H1 (cell line): ENCODE results near the gene SLC12A6. TPM values are rescaled to one million over a fixed set of nuclear protein-coding genes. Genes with fewer than 3 reads are reported as not detected.

Experiments used
- CTCF ChIA-PET: fragments of 300-600 bp; sonication (Branson Sonifier 250); formaldehyde crosslinking; loops from one replicate; lab custom pipeline; 2021; ENCODE audit not compliant: partially characterized antibody; lab: Charles Lee
- POLR2A ChIA-PET: fragments of 300-600 bp; sonication (Branson Sonifier 250); formaldehyde crosslinking; loops from one replicate; lab custom pipeline; 2021; ENCODE audit warnings: inconsistent platforms; ENCODE audit not compliant: partially characterized antibody; lab: Charles Lee
- DNase-seq, 2 experiments: peaks; one replicate each; pipeline versions ENCODE4 v3.0.0 to v3.0.0-alpha.2; 2010 to 2022; ENCODE audit warnings: low spot score in 2 of 2, low read depth in 1 of 2, mixed read lengths in 1 of 2
- FAIRE-seq: peaks from 2 replicates; lab custom pipeline; 2011; peaks lifted over from hg19 to GRCh38; lab: Jason Lieb, UNC
- H2AFZ ChIP-seq: 2 replicates; pipeline ENCODE4 v1.8.1; 2012; ENCODE audit warnings: low read length, inconsistent platforms
- H2AK5ac ChIP-seq: 2 replicates; pipeline ENCODE4 v1.6.1; 2013; ENCODE audit warnings: low read depth, low read length
- H2BK120ac ChIP-seq: replicated peaks from 2 replicates; pipeline ENCODE3; 2013; ENCODE audit warnings: low read depth, low read length, inconsistent platforms
- H2BK12ac ChIP-seq: 2 replicates; pipeline ENCODE4 v1.6.1; 2013; ENCODE audit warnings: low read depth, low read length
- H2BK15ac ChIP-seq: 2 replicates; pipeline ENCODE4 v1.6.1; 2013; ENCODE audit warnings: low read length
- H2BK20ac ChIP-seq: 2 replicates; pipeline ENCODE4 v1.6.1; 2013; ENCODE audit warnings: low read length
- H2BK5ac ChIP-seq: 2 replicates; pipeline ENCODE4 v1.6.1; 2013; ENCODE audit warnings: low read depth, low read length
- H3K14ac ChIP-seq: 2 replicates; pipeline ENCODE4 v1.6.1; 2013; ENCODE audit warnings: inconsistent platforms; ENCODE audit not compliant: insufficient read length
- H3K18ac ChIP-seq: 2 replicates; pipeline ENCODE4 v1.6.1; 2013; ENCODE audit warnings: low read length; ENCODE audit errors: extremely low read depth
- H3K23ac ChIP-seq: 2 replicates; pipeline ENCODE4 v1.6.1; 2013; ENCODE audit warnings: inconsistent platforms; ENCODE audit not compliant: insufficient read length
- H3K23me2 ChIP-seq: 2 replicates; pipeline ENCODE4 v1.6.1; 2013; ENCODE audit warnings: low read depth, low read length
- H3K27ac ChIP-seq: 2 replicates; pipeline ENCODE4 v1.6.1; 2011; ENCODE audit warnings: low read depth, low read length, inconsistent platforms
- H3K27me3 ChIP-seq, 4 experiments: replicated peaks in 1 of 4; 1 replicate in 1 of 4; 2 replicates in 3 of 4; pipeline versions ENCODE4 v1.6.1 to v1.8.1; 2011 to 2013; ENCODE audit warnings: low read length in 3 of 4, mild to moderate bottlenecking in 3 of 4, inconsistent platforms in 2 of 4, mixed read lengths in 2 of 4, moderate library complexity in 1 of 4; ENCODE audit not compliant: control insufficient read depth in 3 of 4, insufficient read depth in 3 of 4; ENCODE audit errors: extremely low read depth in 1 of 4
- H3K36me3 ChIP-seq, 4 experiments: 2 replicates each; pipeline versions ENCODE4 v1.6.1 to v1.8.1; 2011 to 2013; ENCODE audit warnings: mild to moderate bottlenecking in 4 of 4, low read length in 3 of 4, moderate library complexity in 2 of 4, control low read depth in 1 of 4, inconsistent platforms in 1 of 4; ENCODE audit not compliant: insufficient read depth in 4 of 4, control insufficient read depth in 2 of 4
- H3K4ac ChIP-seq: replicated peaks from 2 replicates; pipeline ENCODE3; 2013; ENCODE audit warnings: low read length, low read depth, mixed read lengths, inconsistent platforms; ENCODE audit not compliant: insufficient read length
- H3K4me1 ChIP-seq, 4 experiments: replicated peaks in 1 of 4; 1 replicate in 1 of 4; 2 replicates in 3 of 4; pipeline versions ENCODE4 v1.6.1 to v1.8.1; 2011 to 2013; ENCODE audit warnings: low read length in 3 of 4, inconsistent platforms in 2 of 4, mixed read lengths in 1 of 4; ENCODE audit not compliant: insufficient read depth in 4 of 4, control insufficient read depth in 3 of 4
- H3K4me2 ChIP-seq, 2 experiments: 2 replicates each; pipeline versions ENCODE4 v1.6.1 to v1.8.1; 2011 to 2013; ENCODE audit warnings: low read depth in 2 of 2, low read length in 2 of 2, control low read depth in 1 of 2, inconsistent platforms in 1 of 2, mild to moderate bottlenecking in 1 of 2; ENCODE audit not compliant: insufficient read depth in 1 of 2
- H3K4me3 ChIP-seq, 4 experiments: fragments of 200-600, 300-600 bp in 1 of 4; sonication (generic), shearing (Covaris generic), sonication (Bioruptor Twin) in 1 of 4; 2 replicates each; pipeline versions ENCODE4 v1.5.1 to v1.8.1; 2011 to 2016; ENCODE audit warnings: low read length in 4 of 4, low read depth in 3 of 4, control low read depth in 2 of 4, inconsistent platforms in 2 of 4, mild to moderate bottlenecking in 2 of 4, mixed read lengths in 1 of 4, moderate library complexity in 1 of 4; ENCODE audit not compliant: insufficient read depth in 2 of 4; ENCODE audit errors: extremely low read depth in 1 of 4
- H3K56ac ChIP-seq: replicated peaks from 2 replicates; pipeline ENCODE3; 2013; ENCODE audit warnings: low read depth, mild to moderate bottlenecking, mixed read lengths, low read length, inconsistent platforms; ENCODE audit not compliant: insufficient read length
- H3K79me1 ChIP-seq: 2 replicates; pipeline ENCODE4 v1.6.1; 2013; ENCODE audit warnings: low read depth, low read length, control low read depth
- H3K79me2 ChIP-seq, 2 experiments: 2 replicates each; pipeline versions ENCODE4 v1.6.1 to v1.8.1; 2012 to 2013; ENCODE audit warnings: low read length in 2 of 2, mild to moderate bottlenecking in 2 of 2, inconsistent platforms in 1 of 2; ENCODE audit not compliant: insufficient read depth in 2 of 2, control insufficient read depth in 1 of 2
- H3K9ac ChIP-seq, 4 experiments: replicated peaks in 1 of 4; 1 replicate in 1 of 4; 2 replicates in 3 of 4; pipeline versions ENCODE4 v1.6.1 to v1.8.1; 2011 to 2013; ENCODE audit warnings: low read depth in 3 of 4, low read length in 3 of 4, control low read depth in 2 of 4, mild to moderate bottlenecking in 2 of 4, moderate library complexity in 2 of 4, inconsistent platforms in 1 of 4; ENCODE audit errors: extremely low read depth in 1 of 4
- H3K9me3 ChIP-seq, 2 experiments: 2 replicates each; pipeline versions ENCODE4 v1.6.1 to v1.8.1; 2012 to 2013; ENCODE audit warnings: mild to moderate bottlenecking in 2 of 2, moderate library complexity in 2 of 2, control low read depth in 1 of 2, inconsistent platforms in 1 of 2, low read depth in 1 of 2, low read length in 1 of 2, mixed read lengths in 1 of 2; ENCODE audit not compliant: insufficient read depth in 2 of 2
- H4K20me1 ChIP-seq, 2 experiments: replicated peaks in 1 of 2; 2 replicates each; pipeline versions ENCODE3 to v1.8.1; 2011 to 2013; ENCODE audit warnings: inconsistent platforms in 2 of 2, low read length in 2 of 2, mild to moderate bottlenecking in 1 of 2; ENCODE audit not compliant: insufficient read depth in 2 of 2, control insufficient read depth in 1 of 2
- H4K5ac ChIP-seq: 2 replicates; pipeline ENCODE4 v1.6.1; 2013; ENCODE audit warnings: low read length, low read depth, mixed read lengths, inconsistent platforms; ENCODE audit not compliant: insufficient read length
- H4K8ac ChIP-seq: 2 replicates; pipeline ENCODE4 v1.8.0; 2013; ENCODE audit warnings: mild to moderate bottlenecking, moderate library complexity, low read length, inconsistent platforms; ENCODE audit not compliant: insufficient read depth; ENCODE audit errors: extremely low read depth
- H4K91ac ChIP-seq: replicated peaks from 2 replicates; pipeline ENCODE3; 2013; ENCODE audit warnings: low read length, mixed read lengths, inconsistent platforms; ENCODE audit not compliant: insufficient read length
- CBX5 ChIP-seq: fragments of 300-800, 300-1000 bp; sonication (generic); IDR thresholded peaks from 2 replicates; pipeline ENCODE4 v1.7.1; 2016; ENCODE audit warnings: antibody characterized with exemption, low read length, low read depth
- CTBP2 ChIP-seq: IDR thresholded peaks from 2 replicates; pipeline ENCODE4 v1.7.0; 2011; ENCODE audit warnings: borderline replicate concordance, mild to moderate bottlenecking, moderate library complexity, mixed read lengths, low read length; ENCODE audit not compliant: insufficient read depth, insufficient read length
- EP300 ChIP-seq, 2 experiments: IDR thresholded peaks; 1 replicate in 1 of 2; 2 replicates in 1 of 2; pipeline ENCODE4 v1.6.1; 2011 to 2012; ENCODE audit warnings: low read depth in 2 of 2, low read length in 2 of 2, mild to moderate bottlenecking in 2 of 2, borderline replicate concordance in 1 of 2, inconsistent platforms in 1 of 2, moderate library complexity in 1 of 2
- FOSL1 ChIP-seq: IDR thresholded peaks from 2 replicates; pipeline ENCODE4 v1.6.1; 2011; ENCODE audit warnings: mild to moderate bottlenecking, low read depth, low read length, moderate library complexity; ENCODE audit not compliant: insufficient read depth
- KDM4A ChIP-seq: IDR thresholded peaks from one replicate; pipeline ENCODE4 v1.7.1; 2012; ENCODE audit warnings: low read depth, mild to moderate bottlenecking, moderate library complexity, low read length, inconsistent platforms; ENCODE audit not compliant: severe bottlenecking
- KDM5A ChIP-seq: fragments of 200-600 bp; IDR thresholded peaks from 2 replicates; pipeline ENCODE4 v1.7.1; 2012; ENCODE audit warnings: mild to moderate bottlenecking, low read length, inconsistent platforms, mixed read lengths
- MAFK ChIP-seq: IDR thresholded peaks from 2 replicates; pipeline ENCODE4 v1.6.1; 2012; ENCODE audit warnings: low read depth, mild to moderate bottlenecking, improper control_type of control experiment, low read length
- PHF8 ChIP-seq: fragments of 200-600 bp; sonication (generic); conservative IDR thresholded peaks from 2 replicates; pipeline ENCODE4 v1.7.1; 2012; ENCODE audit warnings: low read depth, mild to moderate bottlenecking, inconsistent platforms, low read length, moderate library complexity
- RBBP5 ChIP-seq: IDR thresholded peaks from 2 replicates; pipeline ENCODE4 v1.7.1; 2012; ENCODE audit warnings: low read depth, mild to moderate bottlenecking, inconsistent platforms, low read length, moderate library complexity, borderline replicate concordance
- RXRA ChIP-seq: IDR thresholded peaks from 2 replicates; pipeline ENCODE4 v1.6.1; 2011; ENCODE audit warnings: low read depth, mild to moderate bottlenecking, low read length, moderate library complexity; ENCODE audit not compliant: insufficient read depth
- SIX5 ChIP-seq: IDR thresholded peaks from 2 replicates; pipeline ENCODE4 v1.6.1; 2011; ENCODE audit warnings: mild to moderate bottlenecking, low read depth, low read length
- TCF12 ChIP-seq: IDR thresholded peaks from 2 replicates; pipeline ENCODE4 v1.6.1; 2011; ENCODE audit warnings: low read depth, mild to moderate bottlenecking, low read length
- YY1 ChIP-seq: IDR thresholded peaks from 2 replicates; pipeline ENCODE4 v1.6.1; 2011; ENCODE audit warnings: low read depth, mild to moderate bottlenecking, low read length
- WGBS, 2 experiments: shearing (Covaris generic) in 1 of 2; methylation state at CpG; one replicate each; pipeline versions ENCODE4 v1.1.6 to v1.1.7; 2013 to 2015; ENCODE audit warnings: low lambda C conversion rate in 2 of 2, mixed read lengths in 2 of 2, inconsistent platforms in 1 of 2, low coverage in 1 of 2, missing lambda C conversion rate in 1 of 2; ENCODE audit not compliant: insufficient replicate concordance in 2 of 2, insufficient coverage in 1 of 2, insufficient read length in 1 of 2; ENCODE audit errors: extremely low coverage in 1 of 2, missing lambda C conversion rate in 1 of 2; 5-methylcytosine and 5-hydroxymethylcytosine counted together
- polyA plus RNA-seq, 7 experiments: library from polyadenylated mRNA; depleted of rRNA in 3 of 7; stranded (reverse) in 5 of 7; unstranded in 2 of 7; fragments of >200 nt in 5 of 7; fragments of 200-250 nt in 2 of 7; gene quantifications; 1 replicate in 5 of 7; 2 replicates in 1 of 7; 4 replicates in 1 of 7; pipeline versions ENCODE4 v1.2.1 to v1.2.3, GENCODE V29; 2011 to 2013; ENCODE audit warnings: missing spikeins in 2 of 7, mixed read lengths in 2 of 7
- total RNA-seq: library from RNA; stranded (reverse); fragmentation: NEBNext Ultra II Directional; extraction: Animal tissue kit (Norgen Biotek cat#: 25700); gene quantifications from 2 replicates; pipeline ENCODE4 v1.2.1, GENCODE V29; 2021

SLC12A6 gene
- total and polyA plus RNA-seq, 2 of the 8 experiments (the other 6 are each of a cell fraction or from before 2014, with no cell fraction given): 9.2 to 11.1 TPM

DNA sequence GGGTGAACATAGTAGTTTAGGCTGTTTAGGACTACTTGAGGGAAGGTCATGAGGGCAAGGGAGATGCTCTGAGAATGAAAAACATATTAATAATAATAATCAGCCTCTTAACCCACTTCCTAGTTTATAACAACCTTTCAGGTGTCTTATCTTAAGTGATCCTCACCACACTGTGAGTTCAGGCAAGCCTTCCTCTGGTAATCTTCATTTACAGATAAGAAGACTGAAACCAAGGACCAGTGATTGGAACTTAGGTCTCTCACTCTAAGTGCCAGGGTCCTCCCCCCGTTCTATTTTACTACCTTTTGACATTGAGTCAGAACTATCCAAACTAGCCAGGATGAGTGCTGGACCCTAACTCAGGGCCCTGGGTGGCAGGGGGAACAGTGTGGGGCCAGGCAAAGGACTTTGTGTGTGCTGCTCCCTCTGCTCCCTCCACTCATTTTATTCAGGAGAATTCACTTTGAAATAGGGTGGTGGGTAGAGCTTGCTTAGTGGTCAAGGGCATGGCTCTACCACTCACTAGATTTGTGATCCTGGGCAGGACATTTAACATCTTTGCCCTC, 11.2 kb upstream of the SLC12A6 start:
- H4K20me1 ChIP-seq: no peaks in the 10 kb centered on the region
- POLR2A ChIA-PET: interaction anchor here (0.9 to 1.5 kb wide), 3 partner anchors 11 to 13 kb away, joined by 3 to 4 read pairs (median 4); partner anchors contain the start of gene SLC12A6
- no peak overlapping the region for H2AFZ ChIP-seq
- no peak overlapping the region for H2AK5ac ChIP-seq
- no peak overlapping the region for H3K23ac ChIP-seq
- H3K14ac ChIP-seq: no peak overlapping the region
- H3K56ac ChIP-seq: no peak overlapping the region
- no peaks in the 10 kb centered on the region for H3K27me3 ChIP-seq
- no peak overlapping the region for H4K8ac ChIP-seq
- DNase-seq (peak in 1 of 2 experiments; percentile 4), FAIRE-seq (no peak)
- H2BK120ac ChIP-seq: no peak overlapping the region
- CTCF ChIA-PET: interaction anchor here (1.3 to 1.4 kb wide), 2 partner anchors 9 to 10 kb away, joined by 4 read pairs; no protein-coding TSS in a partner anchor
- H3K9me3 ChIP-seq: no peaks in the 10 kb centered on the region
- no peak overlapping the region for H3K27ac ChIP-seq
- H4K5ac ChIP-seq: no peak overlapping the region
- H3K9ac ChIP-seq: no peak overlapping the region
- no peaks in the 10 kb centered on the region for H3K23me2 ChIP-seq
- no peaks in the 10 kb centered on the region for H3K79me1 ChIP-seq
- no peak overlapping the region for H2BK12ac ChIP-seq
- no peak overlapping the region for H3K4me2 ChIP-seq
- 79% methylated on average over 1 of the region's 1 CpG; no CpG with 5 or more reads in 1 of the 2 experiments for WGBS, 2 experiments
- no peak overlapping the region for H3K4ac ChIP-seq
- H3K4me3 ChIP-seq: no peak overlapping the region
- no peak overlapping the region for H2BK5ac ChIP-seq
- no peaks in the 10 kb centered on the region for H3K36me3 ChIP-seq
- H3K79me2 ChIP-seq: no peaks in the 10 kb centered on the region
- no peak overlapping the region for H4K91ac ChIP-seq
- no peak overlapping the region for H2BK20ac ChIP-seq
- no peak overlapping the region for H3K18ac ChIP-seq
- H3K4me1 ChIP-seq: peaks cover 8 to 11% (median 10%) of the 10 kb centered on the region in 4 experiments; a peak in 6 of 7 replicates
- no peak overlapping the region for H2BK15ac ChIP-seq
- TF ChIP-seq TCF12 (no peak), PHF8 (no peak), SIX5 (no peak), EP300 (IDR thresholded peaks at IDR 0.05; ENCODE audit: borderline replicate concordance in 1 of 2, low read depth in 2 of 2, low read length in 2 of 2) (no peak), RBBP5 (no peak), YY1 (no peak), KDM4A (no peak), CTBP2 (no peak), RXRA (no peak), CBX5 (no peak), FOSL1 (no peak), KDM5A (no peak), MAFK (no peak)
